HG02885 (cell line): ENCODE results near the gene FAM47C.
"Not testable (repeated sequence)": the region's sequence is repeated elsewhere in the genome, so short reads cannot be mapped to it uniquely, and the experiment has no call there.

Experiments
- ATAC-seq: cut with Tn5 transposase; IDR thresholded peaks from one replicate; pipeline ENCODE4 v1.9.1; 2021; ENCODE audit warnings: mild to moderate bottlenecking; ENCODE audit not compliant: unreplicated experiment, poor library complexity

Gene FAM47C

DNA sequence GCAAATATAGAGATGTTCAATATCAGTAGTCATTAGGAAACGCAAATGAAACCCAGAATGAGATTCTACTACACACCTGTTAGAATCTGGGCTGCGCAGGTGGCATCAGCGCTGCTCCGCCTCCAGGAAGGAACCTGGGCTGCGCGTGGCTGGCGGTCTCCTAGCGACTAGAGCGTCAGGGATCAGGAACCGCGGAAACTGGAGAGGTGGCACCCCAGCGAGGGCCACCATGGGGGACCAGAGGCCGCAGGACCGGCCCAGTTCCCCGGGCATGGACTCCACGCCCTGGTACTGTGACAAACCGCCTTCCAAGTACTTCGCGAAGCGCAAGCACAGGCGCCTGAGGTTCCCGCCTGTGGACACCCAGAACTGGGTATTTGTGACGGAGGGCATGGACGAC lies at the start of gene FAM47C:
Gene FAM47C, plus strand, starts transcription at position 185 of the 400 bp plus-strand sequence. Its CDS starts 45 bp downstream, at position 230.
- not testable (repeated sequence) for ATAC-seq

DNA sequence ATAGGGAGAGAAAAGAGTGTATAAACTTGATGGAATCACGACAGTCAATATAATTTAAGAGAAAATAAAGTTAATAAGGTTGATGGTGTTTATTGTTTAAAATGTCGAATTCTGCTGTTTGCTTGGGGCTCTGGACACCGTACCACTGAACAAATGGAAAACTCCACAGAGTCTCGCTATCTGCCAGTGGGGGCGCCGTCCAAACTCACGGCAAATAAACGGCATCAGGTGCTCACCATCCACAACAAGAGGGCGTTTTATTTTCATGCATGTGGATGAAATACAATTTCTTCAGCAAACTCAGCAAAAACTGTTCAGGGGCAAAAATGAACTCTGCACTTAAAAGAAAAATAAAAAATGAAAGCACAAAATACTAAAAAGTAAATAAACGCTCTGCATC lies 46.6 kb upstream of the FAM47C start:
- ATAC-seq = no peak

DNA sequence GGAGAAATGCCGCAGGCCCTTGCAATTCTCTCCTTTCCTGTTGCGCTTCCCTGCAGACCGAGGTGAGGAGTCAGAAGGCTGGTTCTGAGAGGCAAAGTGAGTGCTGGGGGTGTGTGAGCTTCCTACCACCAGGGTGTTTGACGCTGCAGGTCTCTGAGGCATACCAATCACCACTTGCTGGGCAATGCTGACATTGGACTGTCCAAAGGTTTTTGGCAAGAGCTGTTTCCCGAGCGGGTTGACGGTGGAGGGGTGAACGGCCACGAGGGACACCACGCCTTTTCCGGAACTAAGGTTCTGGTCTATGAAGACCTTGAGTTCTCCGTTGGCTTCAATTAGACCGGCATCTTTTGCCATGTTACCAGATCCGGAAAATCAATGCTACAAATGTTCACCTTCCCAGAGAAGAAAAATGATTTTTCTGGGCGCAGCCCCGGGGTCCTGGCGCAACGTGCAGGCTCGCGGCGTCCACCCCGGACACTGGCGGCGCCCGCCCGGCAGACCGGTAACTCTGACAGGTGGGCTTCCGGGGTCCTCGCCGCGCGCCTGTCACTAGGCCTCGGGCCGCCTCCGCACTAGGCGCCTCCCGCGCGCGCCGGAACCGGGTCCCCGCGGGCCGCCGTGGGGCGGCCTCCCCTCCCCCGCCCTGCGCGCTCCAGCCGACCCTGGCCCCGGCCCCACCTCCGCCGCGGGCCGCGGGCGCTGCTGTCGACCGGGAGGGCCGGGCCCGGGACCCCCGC lies 44.9 kb upstream of the FAM47C start:
- ATAC-seq = no peak

DNA sequence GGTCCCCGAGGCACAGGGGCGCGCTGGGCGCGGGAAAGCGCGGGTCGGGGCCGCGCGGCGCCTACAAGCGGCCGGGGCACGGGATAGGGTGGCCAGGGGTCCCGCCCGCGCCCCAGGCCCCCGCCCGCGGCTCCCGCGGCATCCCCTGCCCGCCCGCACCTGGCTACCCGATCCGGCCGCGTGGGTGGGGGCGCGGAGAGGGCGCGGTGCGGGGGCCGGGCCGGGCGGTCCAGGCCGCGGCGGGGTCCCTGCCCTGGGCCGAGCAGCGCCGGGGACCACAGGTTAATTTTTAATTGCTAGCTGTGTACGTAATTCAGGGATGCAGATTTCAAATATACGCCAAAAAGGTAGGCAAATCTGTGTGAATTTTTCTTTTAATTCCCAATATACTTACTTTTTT lies 44.3 kb upstream of the FAM47C start:
- ATAC-seq = no peak

DNA sequence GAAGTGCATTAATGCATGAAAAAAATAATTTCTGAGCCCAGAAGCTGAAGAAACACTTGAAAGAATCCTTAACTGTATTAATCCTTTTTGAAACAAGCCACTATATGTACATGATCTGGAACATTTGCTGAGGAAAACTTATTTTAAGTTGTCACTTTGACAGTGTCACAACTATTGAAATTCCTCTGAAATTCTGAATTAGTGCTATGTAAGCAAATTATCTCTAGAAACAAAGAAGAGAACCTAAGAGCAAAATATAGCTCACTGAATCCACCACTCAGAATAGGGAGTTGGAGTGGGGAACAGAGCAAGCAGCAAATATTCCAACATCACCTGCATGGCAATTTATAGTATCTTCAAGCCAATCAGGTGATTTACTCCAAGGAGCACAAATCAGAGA lies 34.6 kb upstream of the FAM47C start:
- no peak for ATAC-seq

DNA sequence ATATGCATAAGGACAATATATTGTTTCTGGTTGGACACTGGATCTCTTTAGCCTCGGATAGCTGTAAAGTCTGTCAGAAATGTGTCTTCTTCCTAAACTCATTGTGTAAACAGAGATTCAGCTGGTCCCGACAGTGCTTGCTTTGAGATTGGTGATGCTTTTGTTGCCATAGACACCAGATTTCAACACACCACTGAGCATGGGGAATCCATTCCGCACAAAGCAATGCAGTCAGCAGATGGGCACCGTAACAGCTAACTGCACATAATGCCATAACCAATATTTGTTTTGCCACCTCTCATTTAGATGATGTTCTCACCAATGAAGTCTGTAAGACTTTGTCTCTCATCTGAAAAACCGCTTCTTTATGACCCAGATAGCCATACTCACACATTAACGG lies 33.3 kb upstream of the FAM47C start:
- ATAC-seq = no peak

DNA sequence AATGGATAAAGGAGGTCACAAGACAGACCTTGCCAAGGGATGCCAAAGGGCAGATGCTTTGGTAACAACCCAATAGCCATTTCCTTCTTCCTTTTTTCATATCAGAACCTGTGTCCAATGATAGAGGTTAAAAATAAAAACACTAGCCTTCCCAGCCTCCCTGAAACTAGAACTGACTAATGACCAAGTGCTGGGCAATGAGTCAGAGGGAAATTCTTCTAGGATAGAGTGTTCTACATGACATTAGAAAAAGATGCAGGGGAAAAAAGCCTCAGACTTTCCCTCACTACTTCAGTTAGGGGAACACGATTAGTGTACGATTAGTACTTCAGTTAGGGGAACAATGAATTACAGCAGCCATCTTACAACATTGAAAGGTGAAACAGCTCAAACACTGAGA lies 29.3 kb upstream of the FAM47C start:
- no peak for ATAC-seq

DNA sequence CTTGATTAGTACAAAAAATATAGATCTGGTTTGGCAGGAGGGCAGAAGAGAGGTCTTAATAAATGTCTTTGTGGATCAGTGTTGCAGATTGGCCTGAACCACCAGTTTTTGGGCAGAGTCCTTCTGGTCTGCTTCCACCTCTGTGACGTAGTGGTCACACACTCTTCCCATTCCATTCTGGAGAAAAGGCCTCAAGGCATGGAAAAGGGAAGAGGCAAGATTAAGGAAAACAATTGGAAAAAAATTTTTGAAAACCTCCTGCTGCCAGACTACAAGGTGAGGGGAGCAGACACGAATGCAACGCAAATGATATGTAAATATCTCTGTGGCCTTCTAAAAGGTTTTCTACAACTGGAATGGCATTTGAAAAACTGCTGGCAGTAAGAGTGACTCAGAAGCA lies 24.3 kb upstream of the FAM47C start:
- no peak for ATAC-seq

DNA sequence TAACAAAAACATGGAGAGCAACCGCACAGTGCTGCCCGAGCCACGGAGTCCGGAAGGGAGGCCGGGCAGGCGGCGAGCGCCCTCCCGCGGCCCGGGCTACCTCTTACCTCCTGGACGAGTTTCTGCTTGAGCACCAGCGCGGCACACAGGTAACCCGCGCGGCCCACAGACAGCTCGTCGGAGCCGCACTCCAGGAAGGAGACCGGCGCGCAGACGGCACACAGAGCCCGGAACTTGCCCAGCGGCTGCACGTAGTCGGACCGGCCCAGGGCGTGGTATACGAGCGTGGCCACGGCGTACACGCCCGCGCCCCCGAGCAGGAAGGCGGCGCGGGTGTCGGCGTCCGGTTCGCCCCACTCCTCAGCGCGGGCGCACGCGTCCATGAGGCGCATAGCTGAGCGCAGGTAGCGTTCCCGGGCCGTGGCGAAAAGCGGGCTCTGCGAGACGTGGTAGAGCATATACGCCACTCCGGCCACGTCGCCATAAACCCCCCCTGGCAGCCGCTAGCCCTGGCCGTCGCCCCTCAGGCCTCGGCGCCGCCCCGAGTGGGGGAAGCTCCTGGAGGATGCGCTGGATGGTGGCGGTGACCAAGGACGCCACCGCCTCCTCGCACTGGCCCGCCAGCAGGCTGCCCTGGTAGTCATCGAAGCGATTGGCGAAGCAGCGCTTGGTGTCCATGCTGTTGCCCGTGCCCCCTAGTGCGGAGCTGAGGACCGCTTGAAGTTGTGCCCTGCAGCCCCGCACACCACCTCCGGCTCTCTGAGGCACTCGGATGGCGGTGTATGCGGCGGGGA lies 22.6 kb upstream of the FAM47C start:
- not testable (repeated sequence) for ATAC-seq

DNA sequence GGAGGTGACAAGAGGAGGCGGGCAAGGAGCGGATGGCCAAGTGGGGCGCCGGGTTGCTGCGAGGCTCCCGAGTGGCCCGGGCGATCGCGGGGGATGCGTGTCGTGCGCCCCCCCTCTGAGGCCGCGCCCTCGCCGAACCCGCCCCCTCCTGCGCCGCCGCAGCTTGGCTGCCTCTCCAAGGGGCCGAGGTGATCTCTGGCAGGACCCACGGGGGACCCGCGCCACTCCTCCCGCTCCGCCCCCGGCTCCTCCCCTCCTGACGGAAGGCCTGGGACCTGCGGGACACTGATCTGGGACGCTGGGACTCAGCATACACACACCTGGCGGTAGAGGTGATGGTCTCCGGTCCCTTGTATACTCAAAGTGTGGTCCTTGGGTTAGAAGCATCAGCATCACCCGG lies 21.9 kb upstream of the FAM47C start:
- ATAC-seq = no peak

DNA sequence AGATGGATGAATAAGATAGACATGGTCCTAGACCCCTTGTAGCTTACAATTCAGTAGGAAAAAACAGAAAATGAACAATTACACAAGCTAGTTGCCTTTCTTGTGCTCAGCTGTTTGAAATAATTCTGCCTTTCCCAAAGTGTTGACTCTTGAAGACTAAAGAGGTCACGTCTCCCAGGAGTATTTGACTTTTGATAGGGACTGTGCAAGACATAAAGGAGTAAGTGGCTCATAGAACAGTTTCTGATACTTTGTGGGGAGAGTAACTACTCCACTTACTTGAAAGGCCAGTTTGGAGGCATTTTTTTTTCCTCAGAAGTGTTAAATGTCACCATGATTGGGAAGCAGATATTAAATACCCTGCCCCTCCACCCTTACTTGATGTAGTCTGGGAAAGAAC lies 21.0 kb upstream of the FAM47C start:
- ATAC-seq = not testable (repeated sequence)

DNA sequence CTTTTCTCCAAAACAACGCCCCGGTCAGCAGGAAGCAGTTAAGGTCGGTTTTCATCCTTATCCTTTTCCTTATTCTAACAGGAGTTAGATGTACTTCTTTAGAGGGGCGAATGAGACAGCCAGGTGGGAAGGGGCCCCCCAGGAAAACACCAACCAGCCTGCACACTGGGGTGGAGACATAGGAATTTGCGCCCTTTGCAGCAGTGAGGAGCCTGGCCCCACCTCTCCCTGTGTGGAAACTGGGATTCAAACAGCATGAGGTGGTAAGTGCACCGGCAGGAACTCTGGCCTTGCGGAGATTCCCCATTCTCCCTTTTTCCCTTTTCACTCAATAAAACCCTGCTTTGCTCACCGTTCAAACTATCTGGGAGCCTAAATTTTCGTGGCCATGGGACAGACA lies 8.0 kb upstream of the FAM47C start:
- no peak for ATAC-seq

DNA sequence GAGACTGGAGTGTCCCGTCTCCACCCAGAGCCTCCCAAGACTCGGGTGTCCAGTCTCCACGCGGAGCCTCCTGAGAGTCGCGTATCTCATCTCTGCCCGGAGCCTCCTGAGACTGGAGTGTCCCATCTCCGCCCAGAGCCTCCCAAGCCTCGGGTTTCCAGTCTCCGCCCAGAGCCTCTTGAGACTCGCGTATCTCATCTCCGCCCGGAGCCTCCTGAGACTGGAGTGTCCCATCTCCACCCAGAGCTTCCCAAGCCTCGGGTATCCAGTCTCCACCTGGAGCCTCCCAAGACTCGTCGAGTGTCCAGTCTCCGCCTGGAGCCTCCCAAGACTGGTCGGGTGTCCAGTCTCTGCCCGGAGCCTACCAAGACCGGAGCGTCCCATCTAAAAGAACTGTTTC lies 2.3 kb downstream of the FAM47C start:
- no peak for ATAC-seq

DNA sequence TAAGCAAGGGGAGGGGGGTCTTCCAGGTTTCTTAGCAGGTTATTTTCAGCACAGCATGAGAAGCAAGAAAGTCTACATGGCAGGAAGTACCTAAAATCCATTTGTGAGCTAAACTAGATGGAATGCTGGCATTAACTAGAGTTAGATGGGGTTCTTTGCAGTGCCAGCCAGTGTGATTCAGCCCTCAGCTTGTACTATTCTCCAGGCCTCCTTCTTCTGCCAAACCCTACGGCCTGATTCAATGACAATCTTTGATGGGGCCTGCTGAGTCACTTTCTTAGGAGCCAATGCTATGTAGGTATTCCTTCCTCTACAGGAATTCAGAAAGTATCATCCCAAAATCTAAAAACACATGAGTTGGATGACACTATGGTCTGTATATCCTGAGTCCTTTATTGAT lies 26.1 kb downstream of the FAM47C start:
- ATAC-seq = not testable (repeated sequence)

DNA sequence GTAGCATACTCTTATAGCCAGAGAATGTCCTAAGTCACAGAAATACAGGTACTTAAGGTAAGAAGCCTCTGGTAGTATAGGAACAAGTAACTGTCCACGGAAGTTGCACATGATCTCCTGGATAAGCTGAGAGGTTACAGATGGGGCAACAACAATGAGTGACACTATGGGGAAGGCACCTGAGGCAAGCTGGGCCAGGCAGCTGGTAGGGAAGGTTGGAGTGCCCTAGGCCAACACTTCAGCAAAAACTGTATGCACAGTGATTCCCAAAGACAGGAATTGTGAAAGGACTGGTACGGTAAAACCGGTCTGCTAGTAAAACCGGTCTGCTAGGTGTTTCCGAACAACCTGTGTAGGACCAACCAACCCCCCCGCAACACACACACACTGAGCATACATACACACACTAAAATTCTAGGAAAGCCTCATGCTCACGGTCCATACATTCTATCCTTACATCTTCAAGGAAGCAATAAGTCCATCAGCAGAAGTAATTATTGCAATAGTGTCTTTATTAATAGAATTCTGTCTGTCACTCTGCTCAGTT lies 28.6 kb downstream of the FAM47C start:
- ATAC-seq = not testable (repeated sequence)

DNA sequence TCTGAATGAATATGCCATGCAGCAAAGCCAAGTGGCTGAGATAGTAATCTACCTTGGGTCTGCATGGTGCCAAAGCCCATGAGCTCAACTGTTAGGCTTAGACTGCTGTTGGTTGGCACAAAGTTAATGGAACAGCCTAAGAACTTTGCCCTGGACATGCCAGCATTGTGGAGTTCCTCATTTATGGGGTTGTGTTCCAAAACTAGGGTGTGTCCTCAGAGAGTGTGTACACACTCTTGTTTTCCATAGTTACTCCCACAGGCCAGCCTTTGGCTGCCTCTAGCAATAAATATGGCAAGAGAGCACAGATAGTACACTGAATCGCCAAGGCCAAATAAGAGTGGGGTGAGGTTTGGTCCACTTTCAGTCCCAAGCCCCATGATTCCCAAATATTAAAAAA lies 30.6 kb downstream of the FAM47C start:
- ATAC-seq = not testable (repeated sequence)

DNA sequence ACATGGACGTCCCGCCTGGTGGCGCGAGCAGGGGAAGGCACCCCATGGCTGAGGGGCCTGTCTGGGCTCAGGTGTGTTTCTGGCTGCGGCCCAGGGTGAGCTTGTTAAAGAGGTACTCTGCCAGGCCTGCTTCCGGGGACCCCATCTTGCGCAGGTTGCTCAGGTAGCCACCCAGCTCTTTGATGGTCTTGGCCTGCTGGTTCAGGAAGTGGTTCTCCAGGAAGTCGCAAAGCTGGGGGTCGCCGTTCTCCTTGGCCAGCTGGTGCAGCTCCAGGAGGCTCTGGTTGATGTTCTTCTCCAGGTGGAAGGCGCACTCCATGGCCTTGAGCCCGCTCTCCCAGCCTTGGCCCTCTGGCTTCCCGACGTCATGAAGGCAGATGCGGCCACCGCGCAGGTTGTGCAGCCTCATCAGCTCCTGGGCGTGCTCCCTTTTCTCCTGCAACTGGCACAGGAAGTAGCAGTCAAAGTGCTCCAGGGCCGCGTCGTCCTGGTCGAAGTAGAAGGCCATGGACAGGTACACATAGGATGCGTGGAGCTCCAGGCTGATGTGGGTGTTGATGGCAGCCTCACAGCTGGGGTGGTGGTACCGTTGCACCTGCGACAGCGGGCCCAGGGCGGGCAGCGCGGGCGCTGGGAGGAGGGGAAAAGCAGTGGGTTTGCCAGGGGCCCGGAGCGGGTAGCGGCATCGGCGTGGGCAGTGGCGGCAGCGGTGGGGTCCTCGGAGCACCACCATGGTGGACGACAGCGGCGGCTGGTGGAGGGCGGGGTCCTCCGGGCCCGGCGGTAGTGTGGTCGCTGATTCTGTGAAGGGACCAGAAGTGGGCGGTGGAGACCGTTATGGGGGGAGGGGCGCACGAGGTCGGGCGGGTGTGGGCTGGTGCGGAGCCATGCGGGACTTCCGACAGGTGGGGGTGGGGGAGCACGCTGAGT lies 35.1 kb downstream of the FAM47C start:
- not testable (repeated sequence) for ATAC-seq

DNA sequence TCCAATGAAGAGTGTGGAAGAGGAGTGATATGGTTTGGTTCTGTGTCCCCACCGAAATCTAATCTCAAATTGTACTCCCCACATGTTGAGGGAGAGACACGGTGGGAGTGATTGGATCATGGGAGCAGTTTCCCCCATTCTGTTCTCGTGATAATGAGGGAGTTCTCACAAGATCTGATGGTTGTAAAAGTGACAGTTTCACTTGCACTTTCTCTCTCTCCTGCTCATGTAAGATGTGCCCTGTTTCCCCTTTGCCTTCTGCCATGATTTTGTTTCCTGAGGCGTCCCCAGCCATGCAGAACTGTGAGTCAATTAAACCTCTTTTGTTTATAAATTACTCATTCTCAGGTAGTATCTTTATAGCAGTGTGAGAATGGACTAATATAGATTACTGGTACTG lies 39.6 kb downstream of the FAM47C start:
- no peak for ATAC-seq

DNA sequence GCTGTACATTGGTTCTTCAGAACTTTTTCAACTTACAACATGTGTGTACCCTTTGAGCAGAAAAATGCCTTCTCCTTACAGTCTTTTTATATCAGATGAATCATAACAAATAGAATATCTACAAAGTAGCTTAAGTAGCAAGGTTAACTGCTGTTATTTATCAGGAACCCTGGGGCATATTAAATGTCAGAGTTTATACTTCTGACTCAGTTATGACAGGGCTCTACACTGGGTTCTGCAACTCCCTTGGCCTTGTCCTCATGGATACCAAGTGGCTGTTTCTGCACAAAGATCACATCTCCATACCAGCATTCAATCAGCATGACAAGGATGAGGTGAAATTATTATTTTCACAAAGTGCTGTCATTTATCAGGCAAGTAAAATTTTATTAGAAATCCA lies 49.4 kb downstream of the FAM47C start:
- not testable (repeated sequence) for ATAC-seq

DNA sequence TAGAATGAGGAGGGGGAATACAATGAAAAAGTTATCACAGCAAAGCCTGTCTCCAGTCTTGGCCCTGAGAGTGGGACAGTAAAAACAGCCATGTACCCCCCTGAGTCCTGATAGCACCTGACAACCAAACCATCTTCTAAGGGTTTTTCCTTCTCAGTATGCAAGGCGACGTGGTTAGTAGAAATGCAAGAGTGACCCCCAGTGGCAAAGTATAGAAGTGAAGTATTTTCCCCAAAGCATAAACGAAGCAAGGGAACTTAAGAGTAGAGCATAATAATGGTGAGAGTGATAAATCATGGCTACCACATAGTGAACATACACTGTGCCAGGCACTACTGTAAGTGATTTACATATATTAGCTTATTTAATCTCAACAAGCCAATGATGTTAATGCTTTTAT lies 52.8 kb downstream of the FAM47C start:
- ATAC-seq = peak; percentile 91
